ENCODE data around the gene HTR4.
A peak's percentile ranks its signal among the peaks of the same experiment; 100 is the strongest.

HTR4 gene

GRCh38 chr5:148457183-148457620 is 197.1 kb downstream of the HTR4 start:
- peak; percentile 40 to 76 (median 74) for DNase-seq
- H3K27ac ChIP-seq (ENCODE audit: insufficient read depth in 1 of 2, low read depth in 1 of 2, low read length in 2 of 2, poor library complexity in 1 of 2, severe bottlenecking in 2 of 2) = no peak overlapping the region
- peaks cover 0 to 1% (median 0%) of the 10 kb centered on the region in 5 experiments for H3K27me3 ChIP-seq (replicated peaks in 2 of 5; ENCODE audit: control insufficient read depth in 4 of 5, insufficient read depth in 5 of 5, low read length in 4 of 5)
- CTCF ChIA-PET = interaction anchor here (1.2 kb wide), 2 partner anchors 13 kb away, joined by 3 to 4 read pairs; no protein-coding TSS in a partner anchor
- H3K9me3 ChIP-seq (ENCODE audit: control extremely low read depth in 1 of 5, control insufficient read depth in 4 of 5, insufficient read depth in 2 of 5, low read depth in 1 of 5, low read length in 4 of 5) = no peaks in the 10 kb centered on the region
- no peaks in the 10 kb centered on the region for H3K4me1 ChIP-seq (ENCODE audit: control extremely low read depth in 1 of 4, control insufficient read depth in 4 of 4, insufficient read depth in 4 of 4, low read length in 3 of 4)
- POLR2A ChIA-PET = no interaction called here
- H3K36me3 ChIP-seq (ENCODE audit: control insufficient read depth in 4 of 4, insufficient read depth in 4 of 4, low read length in 3 of 4) = no peaks in the 10 kb centered on the region
- 80% methylated on average over 1 of the region's 5 CpGs for WGBS (ENCODE audit: insufficient coverage)
- no peak overlapping the region for H3K4me3 ChIP-seq (ENCODE audit: control insufficient read depth in 1 of 7, extremely low read depth in 1 of 7, insufficient read depth in 4 of 7, low read depth in 2 of 7, low read length in 6 of 7)

GRCh38 chr5:148455185-148455584 is 199.1 kb downstream of the HTR4 start:
- POLR2A ChIA-PET = no interaction called here
- no peak overlapping the region for H3K4me3 ChIP-seq (ENCODE audit: control insufficient read depth in 1 of 7, extremely low read depth in 1 of 7, insufficient read depth in 4 of 7, low read depth in 2 of 7, low read length in 6 of 7)
- H3K9me3 ChIP-seq (ENCODE audit: control extremely low read depth in 1 of 5, control insufficient read depth in 4 of 5, insufficient read depth in 2 of 5, low read depth in 1 of 5, low read length in 4 of 5) = no peaks in the 10 kb centered on the region
- no peaks in the 10 kb centered on the region for H3K36me3 ChIP-seq (ENCODE audit: control insufficient read depth in 4 of 4, insufficient read depth in 4 of 4, low read length in 3 of 4)
- no peak overlapping the region for H3K27ac ChIP-seq (ENCODE audit: insufficient read depth in 1 of 2, low read depth in 1 of 2, low read length in 2 of 2, poor library complexity in 1 of 2, severe bottlenecking in 2 of 2)
- 93% methylated on average over 6 of the region's 6 CpGs for WGBS (ENCODE audit: insufficient coverage)
- no peak for DNase-seq
- CTCF ChIA-PET = interaction anchor here (1.1 to 1.4 kb wide), 4 partner anchors 11 to 278 kb away, joined by 3 to 4 read pairs (median 4); no protein-coding TSS in a partner anchor
- H3K27me3 ChIP-seq (replicated peaks in 2 of 5; ENCODE audit: control insufficient read depth in 4 of 5, insufficient read depth in 5 of 5, low read length in 4 of 5) = peaks cover 0 to 1% (median 0%) of the 10 kb centered on the region in 5 experiments
- no peaks in the 10 kb centered on the region for H3K4me1 ChIP-seq (ENCODE audit: control extremely low read depth in 1 of 4, control insufficient read depth in 4 of 4, insufficient read depth in 4 of 4, low read length in 3 of 4)

- CTCF ChIA-PET = interaction anchor here (1.3 to 2.2 kb wide), 3 partner anchors 10 to 278 kb away, joined by 3 to 12 read pairs (median 4); no protein-coding TSS in a partner anchor
- no peak overlapping the region for H3K27ac ChIP-seq (ENCODE audit: insufficient read depth in 1 of 2, low read depth in 1 of 2, low read length in 2 of 2, poor library complexity in 1 of 2, severe bottlenecking in 2 of 2)
These were observed 199.8 kb downstream of the HTR4 start for GRCh38 chr5:148454576-148454975.

GRCh38 chr5:148452499-148453193 is 201.7 kb downstream of the HTR4 start:
- Histone ChIP-seq H3K27me3 (replicated peaks in 2 of 5; ENCODE audit: control insufficient read depth in 4 of 5, insufficient read depth in 5 of 5, low read length in 4 of 5) (peaks cover 0 to 4% (median 0%) of the 10 kb centered on the region in 5 experiments), H3K27ac (ENCODE audit: insufficient read depth in 1 of 2, low read depth in 1 of 2, low read length in 2 of 2, poor library complexity in 1 of 2, severe bottlenecking in 2 of 2) (no peak overlapping the region), H3K4me3 (ENCODE audit: control insufficient read depth in 1 of 7, extremely low read depth in 1 of 7, insufficient read depth in 4 of 7, low read depth in 2 of 7, low read length in 6 of 7) (no peak overlapping the region), H3K4me1 (ENCODE audit: control extremely low read depth in 1 of 4, control insufficient read depth in 4 of 4, insufficient read depth in 4 of 4, low read length in 3 of 4) (no peaks in the 10 kb centered on the region), H3K36me3 (ENCODE audit: control insufficient read depth in 4 of 4, insufficient read depth in 4 of 4, low read length in 3 of 4) (no peaks in the 10 kb centered on the region), H3K9me3 (ENCODE audit: control extremely low read depth in 1 of 5, control insufficient read depth in 4 of 5, insufficient read depth in 2 of 5, low read depth in 1 of 5, low read length in 4 of 5) (no peaks in the 10 kb centered on the region)
- DNase-seq = no peak
- POLR2A ChIA-PET = no interaction called here
- 97% methylated on average over 10 of the region's 10 CpGs for WGBS (ENCODE audit: insufficient coverage)
- CTCF ChIA-PET = interaction anchor here (0.8 to 2.7 kb wide), 7 partner anchors 8 to 583 kb away, joined by 3 to 16 read pairs (median 3); no protein-coding TSS in a partner anchor

More at GRCh38 chr5:148454576-148454975, 199.8 kb downstream of the HTR4 start:
- H3K27me3 ChIP-seq (replicated peaks in 2 of 5; ENCODE audit: control insufficient read depth in 4 of 5, insufficient read depth in 5 of 5, low read length in 4 of 5) = peaks cover 0 to 1% (median 0%) of the 10 kb centered on the region in 5 experiments
- H3K36me3 ChIP-seq (ENCODE audit: control insufficient read depth in 4 of 4, insufficient read depth in 4 of 4, low read length in 3 of 4) = no peaks in the 10 kb centered on the region
- no peaks in the 10 kb centered on the region for H3K4me1 ChIP-seq (ENCODE audit: control extremely low read depth in 1 of 4, control insufficient read depth in 4 of 4, insufficient read depth in 4 of 4, low read length in 3 of 4)
- no peak overlapping the region for H3K4me3 ChIP-seq (ENCODE audit: control insufficient read depth in 1 of 7, extremely low read depth in 1 of 7, insufficient read depth in 4 of 7, low read depth in 2 of 7, low read length in 6 of 7)
- no peak for DNase-seq
- 92% methylated on average over 4 of the region's 5 CpGs for WGBS (ENCODE audit: insufficient coverage)
- no peaks in the 10 kb centered on the region for H3K9me3 ChIP-seq (ENCODE audit: control extremely low read depth in 1 of 5, control insufficient read depth in 4 of 5, insufficient read depth in 2 of 5, low read depth in 1 of 5, low read length in 4 of 5)
- POLR2A ChIA-PET = no interaction called here

- POLR2A ChIA-PET = no interaction called here
- no peak overlapping the region for H3K27ac ChIP-seq (ENCODE audit: insufficient read depth in 1 of 2, low read depth in 1 of 2, low read length in 2 of 2, poor library complexity in 1 of 2, severe bottlenecking in 2 of 2)
- H3K4me1 ChIP-seq (ENCODE audit: control extremely low read depth in 1 of 4, control insufficient read depth in 4 of 4, insufficient read depth in 4 of 4, low read length in 3 of 4) = no peaks in the 10 kb centered on the region
- CTCF ChIA-PET = interaction anchor here (8.6 kb wide), 1 partner anchor 283 kb away, joined by 251 read pairs; no protein-coding TSS in a partner anchor
- peaks cover 0 to 12% (median 8%) of the 10 kb centered on the region in 4 experiments for H3K36me3 ChIP-seq (ENCODE audit: control insufficient read depth in 4 of 4, insufficient read depth in 4 of 4, low read length in 3 of 4)
- H3K9me3 ChIP-seq (ENCODE audit: control extremely low read depth in 1 of 5, control insufficient read depth in 4 of 5, insufficient read depth in 2 of 5, low read depth in 1 of 5, low read length in 4 of 5) = no peaks in the 10 kb centered on the region
- peaks cover 0 to 4% (median 0%) of the 10 kb centered on the region in 5 experiments for H3K27me3 ChIP-seq (replicated peaks in 2 of 5; ENCODE audit: control insufficient read depth in 4 of 5, insufficient read depth in 5 of 5, low read length in 4 of 5)
- H3K4me3 ChIP-seq (ENCODE audit: control insufficient read depth in 1 of 7, extremely low read depth in 1 of 7, insufficient read depth in 4 of 7, low read depth in 2 of 7, low read length in 6 of 7) = no peak overlapping the region
- no peak for DNase-seq
- 100% methylated on average over 2 of the region's 2 CpGs for WGBS (ENCODE audit: insufficient coverage)
These were observed 207.7 kb downstream of the HTR4 start for GRCh38 chr5:148446611-148447010.

GRCh38 chr5:148445578-148445977 is 208.7 kb downstream of the HTR4 start:
- Histone ChIP-seq H3K27ac (ENCODE audit: insufficient read depth in 1 of 2, low read depth in 1 of 2, low read length in 2 of 2, poor library complexity in 1 of 2, severe bottlenecking in 2 of 2) (no peak overlapping the region), H3K36me3 (ENCODE audit: control insufficient read depth in 4 of 4, insufficient read depth in 4 of 4, low read length in 3 of 4) (peaks cover 0 to 21% (median 14%) of the 10 kb centered on the region in 4 experiments), H3K27me3 (replicated peaks in 2 of 5; ENCODE audit: control insufficient read depth in 4 of 5, insufficient read depth in 5 of 5, low read length in 4 of 5) (peaks cover 0 to 4% (median 0%) of the 10 kb centered on the region in 5 experiments), H3K9me3 (ENCODE audit: control extremely low read depth in 1 of 5, control insufficient read depth in 4 of 5, insufficient read depth in 2 of 5, low read depth in 1 of 5, low read length in 4 of 5) (no peaks in the 10 kb centered on the region), H3K4me1 (ENCODE audit: control extremely low read depth in 1 of 4, control insufficient read depth in 4 of 4, insufficient read depth in 4 of 4, low read length in 3 of 4) (no peaks in the 10 kb centered on the region), H3K4me3 (ENCODE audit: control insufficient read depth in 1 of 7, extremely low read depth in 1 of 7, insufficient read depth in 4 of 7, low read depth in 2 of 7, low read length in 6 of 7) (no peak overlapping the region)
- CTCF ChIA-PET = interaction anchor here (3.5 to 8.6 kb wide), 3 partner anchors 266 to 670 kb away, joined by 16 to 251 read pairs (median 21); no protein-coding TSS in a partner anchor
- no peak for DNase-seq
- POLR2A ChIA-PET = no interaction called here
- 86% methylated on average over 1 of the region's 3 CpGs for WGBS (ENCODE audit: insufficient coverage)

- DNase-seq = peak; percentile 65 to 83 (median 80)
- 86% methylated on average over 2 of the region's 5 CpGs for WGBS (ENCODE audit: insufficient coverage)
- POLR2A ChIA-PET = no interaction called here
These were observed 210.3 kb downstream of the HTR4 start for GRCh38 chr5:148443998-148444397.

More at GRCh38 chr5:148443998-148444397, 210.3 kb downstream of the HTR4 start:
- no peaks in the 10 kb centered on the region for H3K27me3 ChIP-seq (replicated peaks in 2 of 5; ENCODE audit: control insufficient read depth in 4 of 5, insufficient read depth in 5 of 5, low read length in 4 of 5)
- peaks cover 2 to 36% (median 24%) of the 10 kb centered on the region in 4 experiments for H3K36me3 ChIP-seq (ENCODE audit: control insufficient read depth in 4 of 4, insufficient read depth in 4 of 4, low read length in 3 of 4)
- CTCF ChIA-PET = interaction anchor here (1.1 to 8.6 kb wide), 17 partner anchors 9 to 671 kb away, joined by 3 to 251 read pairs (median 6); no protein-coding TSS in a partner anchor
- H3K27ac ChIP-seq (ENCODE audit: insufficient read depth in 1 of 2, low read depth in 1 of 2, low read length in 2 of 2, poor library complexity in 1 of 2, severe bottlenecking in 2 of 2) = no peak overlapping the region
- H3K4me1 ChIP-seq (ENCODE audit: control extremely low read depth in 1 of 4, control insufficient read depth in 4 of 4, insufficient read depth in 4 of 4, low read length in 3 of 4) = no peaks in the 10 kb centered on the region
- H3K4me3 ChIP-seq (ENCODE audit: control insufficient read depth in 1 of 7, extremely low read depth in 1 of 7, insufficient read depth in 4 of 7, low read depth in 2 of 7, low read length in 6 of 7) = no peak overlapping the region
- no peaks in the 10 kb centered on the region for H3K9me3 ChIP-seq (ENCODE audit: control extremely low read depth in 1 of 5, control insufficient read depth in 4 of 5, insufficient read depth in 2 of 5, low read depth in 1 of 5, low read length in 4 of 5)
